HG03175 (cell line): ENCODE data around the gene FASN.

Source experiments
- ATAC-seq: cut with Tn5 transposase; IDR thresholded peaks from one replicate; pipeline ENCODE4 v1.9.1; 2021; ENCODE audit warnings: mild to moderate bottlenecking, moderate library complexity; ENCODE audit not compliant: unreplicated experiment

FASN gene

GRCh38 chr17:82103553-82104451 lies 5.8 kb upstream of the FASN start:
- no peak for ATAC-seq

GRCh38 chr17:82101767-82102679 lies 4.0 kb upstream of the FASN start:
- ATAC-seq, result no peak

DNA sequence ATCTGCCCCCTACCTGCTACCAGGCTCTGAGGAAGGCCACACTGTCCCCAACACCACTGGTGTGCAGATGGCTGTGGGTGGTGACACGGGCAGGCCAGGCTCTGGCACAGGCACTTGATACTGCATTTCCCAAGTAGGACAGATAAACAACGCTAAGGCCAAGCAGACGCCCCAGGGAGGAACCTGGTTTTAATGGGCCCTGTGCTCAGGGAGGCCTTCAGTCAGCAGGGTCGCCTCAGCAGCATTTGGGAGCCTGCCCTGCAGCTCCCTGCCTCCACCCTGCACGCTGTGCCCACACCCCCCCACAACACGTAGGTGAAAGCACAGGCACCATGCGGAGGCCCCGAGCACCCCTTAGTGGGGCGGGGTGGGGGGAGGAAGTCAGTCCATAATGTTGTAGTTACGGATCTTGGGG lies 3.3 kb upstream of the FASN start:
- ATAC-seq, result no peak

GRCh38 chr17:82100502-82101298 lies 2.7 kb upstream of the FASN start:
- ATAC-seq, result no peak

GRCh38 chr17:82098939-82099763 lies 1.1 kb upstream of the FASN start:
- ATAC-seq, result peak; percentile 9

- no peak for ATAC-seq
Observed at GRCh38 chr17:82097919-82098168, 192 bp downstream of the FASN start.

- no peak for ATAC-seq
Observed at GRCh38 chr17:82097184-82097918, 685 bp downstream of the FASN start.

DNA sequence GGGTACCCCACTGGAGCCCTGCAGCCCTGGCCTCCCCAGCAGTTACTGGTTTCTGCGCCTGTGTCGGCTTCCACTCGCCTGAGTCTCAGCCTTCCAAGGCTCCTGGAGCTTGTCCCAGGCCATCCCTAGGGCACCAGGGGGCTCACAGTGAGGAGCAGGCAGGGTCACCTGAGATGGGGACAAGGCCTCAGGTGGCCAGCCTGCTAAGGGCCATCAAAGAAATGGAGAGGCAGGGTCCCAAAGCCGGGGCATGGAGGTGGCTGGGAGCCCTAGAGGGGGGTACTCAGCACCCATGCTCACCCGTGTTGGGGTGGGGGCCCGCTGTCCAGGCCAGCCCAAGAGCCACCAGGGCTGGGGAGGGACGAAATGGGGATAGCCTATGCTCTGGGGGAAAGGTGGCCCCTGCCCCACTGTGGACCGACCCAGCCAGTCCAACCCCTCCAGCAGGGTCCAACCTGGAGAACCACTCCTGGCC lies 1.3 kb downstream of the FASN start:
- ATAC-seq, result no peak

- ATAC-seq, result no peak
Observed at GRCh38 chr17:82095777-82096708, 2.0 kb downstream of the FASN start.

DNA sequence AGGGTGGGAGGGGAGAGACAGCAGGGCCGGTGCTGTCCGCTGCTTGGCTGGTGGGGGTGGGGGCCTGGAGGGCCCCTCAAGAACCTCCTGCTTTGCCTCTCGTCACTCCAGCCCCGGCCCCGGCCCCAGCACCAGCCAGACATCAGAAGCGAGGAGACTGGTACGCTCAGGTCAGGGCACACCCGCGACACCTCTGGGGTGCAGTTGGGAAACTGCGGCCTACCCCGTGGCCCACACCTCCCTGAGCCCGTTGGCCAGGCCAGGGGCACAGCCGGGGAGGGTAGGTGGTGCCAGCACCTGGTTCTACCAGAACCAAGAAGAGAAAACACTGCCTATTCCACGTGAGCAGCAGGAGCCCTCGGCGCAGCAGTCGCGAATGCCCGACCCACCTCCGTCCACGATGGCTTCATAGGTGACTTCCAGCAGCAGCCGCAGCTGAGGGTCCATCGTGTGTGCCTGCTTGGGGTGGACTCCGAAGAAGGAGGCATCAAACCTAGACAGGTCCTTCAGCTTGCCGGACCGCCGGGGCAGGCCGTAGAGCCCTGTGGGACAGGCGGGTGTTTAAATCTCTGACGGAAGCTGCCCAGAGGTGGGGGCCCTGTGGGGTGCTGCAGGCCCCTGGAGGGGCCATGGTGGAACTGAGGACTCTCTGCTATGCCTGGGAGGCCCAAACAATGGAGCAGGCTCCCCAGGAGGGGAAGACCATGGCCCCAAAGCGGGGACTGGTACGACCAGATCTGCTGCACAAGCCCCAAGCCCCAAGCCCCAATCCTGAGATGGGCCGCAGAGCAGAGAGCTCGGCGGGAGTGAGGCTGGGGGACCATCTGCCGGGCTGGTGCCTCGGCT lies 2.9 kb downstream of the FASN start:
- no peak for ATAC-seq

DNA sequence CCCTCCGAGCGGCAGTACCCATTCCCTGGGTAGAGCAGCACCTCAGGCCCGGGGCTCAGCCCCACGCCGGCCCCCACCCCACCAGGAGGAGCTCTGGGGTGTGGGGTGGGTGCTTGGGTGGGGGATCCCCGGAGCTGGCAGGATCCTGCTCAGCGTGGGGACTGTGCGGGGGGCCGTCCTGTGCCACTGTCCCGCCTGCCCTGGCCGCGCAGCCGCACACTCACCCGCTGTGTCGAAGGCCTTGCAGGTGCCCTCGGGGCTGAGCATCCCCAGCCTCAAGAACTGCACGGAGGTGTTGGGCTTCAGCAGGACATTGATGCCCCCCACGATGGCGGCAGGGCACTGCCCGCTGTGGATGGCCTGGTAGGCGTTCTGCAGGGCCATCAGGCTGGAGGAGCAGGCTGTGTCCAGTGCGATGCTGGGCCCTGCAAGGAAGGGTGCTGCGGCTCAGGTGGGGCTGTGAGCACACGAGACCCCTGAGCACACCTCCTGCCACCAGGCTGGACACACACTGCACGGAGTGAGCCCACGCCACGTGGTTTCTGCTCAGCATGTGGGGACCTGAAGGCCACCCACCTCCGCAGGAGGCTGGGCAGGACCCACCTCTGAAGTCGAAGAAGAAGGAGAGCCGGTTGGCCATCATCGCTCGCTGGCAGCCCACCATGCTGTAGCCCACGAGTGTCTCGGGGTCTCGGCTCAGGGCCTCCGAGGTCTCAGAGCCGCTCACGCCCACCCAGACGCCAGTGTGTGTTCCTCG lies 4.9 kb downstream of the FASN start:
- no peak for ATAC-seq

GRCh38 chr17:82092628-82092994 lies 5.4 kb downstream of the FASN start:
- ATAC-seq, result no peak

DNA sequence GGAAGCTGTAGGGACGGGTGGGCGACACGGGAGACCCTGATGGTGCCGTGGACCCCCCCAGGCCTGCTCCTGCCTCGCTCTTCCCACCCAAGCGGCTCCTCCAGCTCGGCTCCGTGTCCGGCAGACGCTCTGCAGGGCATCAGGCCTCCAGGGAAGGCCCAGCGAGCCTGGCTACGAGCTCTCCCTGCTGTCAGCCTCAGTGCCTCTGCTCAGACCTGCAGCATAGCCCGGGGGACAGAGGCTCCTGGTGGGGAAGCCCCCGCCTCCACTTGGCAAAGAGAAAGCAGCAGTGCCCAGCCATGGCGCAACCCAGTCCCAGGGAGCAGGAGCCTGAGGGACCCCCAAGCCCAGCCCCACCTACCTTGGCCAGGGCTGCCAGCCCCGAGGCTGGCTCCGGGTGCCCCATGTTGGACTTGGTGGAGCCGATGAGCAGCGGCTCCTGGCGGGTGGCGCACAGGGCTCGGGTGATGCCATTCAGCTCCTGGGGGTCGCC lies 5.9 kb downstream of the FASN start:
- ATAC-seq, result no peak

DNA sequence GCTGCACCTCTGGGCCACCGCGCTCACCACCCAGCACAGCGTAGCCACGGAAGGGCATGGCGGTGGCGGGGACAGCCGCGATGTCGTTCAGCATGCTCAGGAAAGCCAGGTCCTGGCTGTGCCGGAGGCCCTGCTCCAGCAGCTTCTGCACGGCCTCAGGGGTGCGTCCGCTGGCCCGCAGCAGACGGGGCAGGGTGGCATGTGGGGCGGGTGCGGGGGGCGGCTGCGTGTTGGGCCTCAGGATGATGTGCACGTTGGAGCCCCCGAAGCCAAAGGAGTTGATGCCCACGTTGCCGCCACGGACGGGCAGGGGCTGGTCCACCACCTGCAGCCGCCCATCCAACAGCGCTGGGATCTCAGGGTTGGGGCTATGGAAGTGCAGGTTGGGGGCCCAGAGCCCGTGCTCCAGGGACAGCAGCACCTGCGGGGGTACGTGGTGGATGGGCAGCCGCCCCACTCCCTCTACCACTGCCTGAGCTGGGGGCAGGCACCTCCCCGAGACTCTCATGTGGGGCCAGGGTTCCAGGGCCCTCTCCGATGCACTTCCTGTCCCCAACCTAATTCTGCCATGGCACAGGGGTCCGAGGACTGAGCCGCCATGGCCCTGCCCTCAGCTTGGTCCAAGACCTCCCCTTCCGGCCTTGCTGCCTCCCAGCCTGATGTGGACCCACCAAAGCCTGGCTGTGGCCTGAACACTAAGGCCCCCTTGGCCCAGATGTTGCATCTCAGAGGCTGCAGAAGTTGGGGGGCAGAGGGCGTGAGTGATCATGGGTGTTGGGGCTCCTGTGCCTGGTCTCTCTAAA lies 6.6 kb downstream of the FASN start:
- ATAC-seq, result no peak

- no peak for ATAC-seq
Observed at GRCh38 chr17:82090549-82091263, 7.3 kb downstream of the FASN start.
